ENCODE measurements around the gene TADA2A. TPM values are rescaled to one million over a fixed set of nuclear protein-coding genes. Genes with fewer than 3 reads are reported as not detected.

The TADA2A gene, protein sequence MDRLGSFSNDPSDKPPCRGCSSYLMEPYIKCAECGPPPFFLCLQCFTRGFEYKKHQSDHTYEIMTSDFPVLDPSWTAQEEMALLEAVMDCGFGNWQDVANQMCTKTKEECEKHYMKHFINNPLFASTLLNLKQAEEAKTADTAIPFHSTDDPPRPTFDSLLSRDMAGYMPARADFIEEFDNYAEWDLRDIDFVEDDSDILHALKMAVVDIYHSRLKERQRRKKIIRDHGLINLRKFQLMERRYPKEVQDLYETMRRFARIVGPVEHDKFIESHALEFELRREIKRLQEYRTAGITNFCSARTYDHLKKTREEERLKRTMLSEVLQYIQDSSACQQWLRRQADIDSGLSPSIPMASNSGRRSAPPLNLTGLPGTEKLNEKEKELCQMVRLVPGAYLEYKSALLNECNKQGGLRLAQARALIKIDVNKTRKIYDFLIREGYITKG
- 16.0 and 16.6 TPM in 2 replicates for total RNA-seq

GRCh38 chr17:37406635-37407461, at the start of gene TADA2A, which contains the start of gene ACACA:
Gene TADA2A (plus strand): TSS chr17:37406886. CDS start chr17:37411366, 4,480 bp downstream.
Gene ACACA (minus strand): TSS chr17:37406836. CDS start chr17:37406299, 537 bp downstream.

DNA sequence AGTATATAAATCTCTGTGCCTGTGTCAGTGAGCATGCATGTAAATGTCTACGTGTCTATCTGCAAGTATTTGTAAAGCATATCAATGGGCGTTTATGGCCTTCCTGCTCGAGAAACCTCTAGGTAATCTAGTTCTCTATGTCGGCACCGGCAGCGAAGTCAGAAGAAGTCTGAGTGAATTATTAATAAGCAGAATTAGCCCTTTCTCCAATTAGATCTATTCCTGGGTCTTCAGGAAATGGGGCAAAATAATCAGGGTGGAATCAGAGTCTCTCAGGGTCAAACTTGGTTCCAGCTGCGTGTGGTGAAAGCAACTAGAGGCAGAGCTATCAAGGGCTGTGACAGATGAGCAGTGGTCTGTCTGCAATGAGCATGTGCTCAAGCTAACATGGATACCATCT, 31.0 kb upstream of the TADA2A start, which contains the start of gene C17orf78:
TSS of gene C17orf78 (plus strand) at position 280 of the 400 bp plus-strand sequence. CDS start at position 388, 108 bp downstream.

GRCh38 chr17:37489197-37490001, 82.7 kb downstream of the TADA2A start, which contains the start of gene DUSP14:
Gene DUSP14 (plus strand): TSS chr17:37489891. CDS start chr17:37512273, 22,382 bp downstream.

Other genes starting within 250 kb of the TADA2A start
- gene C17orf78, start 30.9 kb upstream of the TADA2A start, total RNA-seq, result not detected in 2 replicates
- gene ACACA, start 50 bp upstream of the TADA2A start, total RNA-seq, result 56.0 and 74.4 TPM in 2 replicates
- 46.6 and 72.6 TPM in 2 replicates for gene DUSP14, start 83.0 kb downstream of the TADA2A start, total RNA-seq
- 12.3 and 17.8 TPM in 2 replicates for gene SYNRG, start 202.5 kb downstream of the TADA2A start, total RNA-seq
- gene DDX52, start 236.6 kb downstream of the TADA2A start, total RNA-seq, result 19.5 and 32.6 TPM in 2 replicates

Measured in placental pericyte (primary cell).